ENCODE data around the gene GPR84.

GRCh38 chr12:54356951-54357356 is 7.3 kb downstream of the GPR84 start:
- TF ChIP-seq, protein P1, sequence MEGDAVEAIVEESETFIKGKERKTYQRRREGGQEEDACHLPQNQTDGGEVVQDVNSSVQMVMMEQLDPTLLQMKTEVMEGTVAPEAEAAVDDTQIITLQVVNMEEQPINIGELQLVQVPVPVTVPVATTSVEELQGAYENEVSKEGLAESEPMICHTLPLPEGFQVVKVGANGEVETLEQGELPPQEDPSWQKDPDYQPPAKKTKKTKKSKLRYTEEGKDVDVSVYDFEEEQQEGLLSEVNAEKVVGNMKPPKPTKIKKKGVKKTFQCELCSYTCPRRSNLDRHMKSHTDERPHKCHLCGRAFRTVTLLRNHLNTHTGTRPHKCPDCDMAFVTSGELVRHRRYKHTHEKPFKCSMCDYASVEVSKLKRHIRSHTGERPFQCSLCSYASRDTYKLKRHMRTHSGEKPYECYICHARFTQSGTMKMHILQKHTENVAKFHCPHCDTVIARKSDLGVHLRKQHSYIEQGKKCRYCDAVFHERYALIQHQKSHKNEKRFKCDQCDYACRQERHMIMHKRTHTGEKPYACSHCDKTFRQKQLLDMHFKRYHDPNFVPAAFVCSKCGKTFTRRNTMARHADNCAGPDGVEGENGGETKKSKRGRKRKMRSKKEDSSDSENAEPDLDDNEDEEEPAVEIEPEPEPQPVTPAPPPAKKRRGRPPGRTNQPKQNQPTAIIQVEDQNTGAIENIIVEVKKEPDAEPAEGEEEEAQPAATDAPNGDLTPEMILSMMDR (IDR thresholded peaks at IDR 0.05), result no peak
- no peak for TF ChIP-seq POLR2A (IDR thresholded peaks at IDR 0.05)
